GM12864 (cell line): ENCODE data around the gene ZNF222.

Experiments used
- DNase-seq: peaks from one replicate; pipeline ENCODE4 v3.0.0-alpha.2; 2011; ENCODE audit warnings: low read depth
- H3K4me3 ChIP-seq: 2 replicates; pipeline ENCODE4 v1.5.1; 2011; ENCODE audit warnings: mild to moderate bottlenecking, low read depth, low read length, control low read depth
- TF ChIP-seq, protein P1 (sequence below): IDR thresholded peaks from 2 replicates; pipeline ENCODE4 v1.5.1; 2011; ENCODE audit warnings: low read depth, mild to moderate bottlenecking, moderate library complexity, low read length, control low read depth, inconsistent platforms; ENCODE audit errors: missing control alignments

Gene ZNF222

DNA sequence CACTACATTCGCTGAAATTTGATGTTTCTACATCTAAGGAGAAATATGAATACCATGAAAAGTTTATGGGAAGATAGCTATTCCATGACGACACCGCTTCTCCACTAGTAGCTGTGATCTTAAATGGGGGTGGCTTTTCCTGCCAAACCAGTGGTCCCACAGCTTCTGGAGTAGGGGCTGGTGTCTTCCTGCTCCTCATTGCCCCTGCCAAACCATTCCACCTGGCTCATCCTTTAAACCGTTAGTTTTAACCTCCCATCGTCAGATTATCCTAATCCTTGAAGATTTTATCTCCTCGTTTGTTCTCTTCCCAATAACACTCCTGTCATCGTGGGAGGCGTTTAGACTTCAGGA is 23.0 kb upstream of the ZNF222 start:
- TF ChIP-seq, protein P1, sequence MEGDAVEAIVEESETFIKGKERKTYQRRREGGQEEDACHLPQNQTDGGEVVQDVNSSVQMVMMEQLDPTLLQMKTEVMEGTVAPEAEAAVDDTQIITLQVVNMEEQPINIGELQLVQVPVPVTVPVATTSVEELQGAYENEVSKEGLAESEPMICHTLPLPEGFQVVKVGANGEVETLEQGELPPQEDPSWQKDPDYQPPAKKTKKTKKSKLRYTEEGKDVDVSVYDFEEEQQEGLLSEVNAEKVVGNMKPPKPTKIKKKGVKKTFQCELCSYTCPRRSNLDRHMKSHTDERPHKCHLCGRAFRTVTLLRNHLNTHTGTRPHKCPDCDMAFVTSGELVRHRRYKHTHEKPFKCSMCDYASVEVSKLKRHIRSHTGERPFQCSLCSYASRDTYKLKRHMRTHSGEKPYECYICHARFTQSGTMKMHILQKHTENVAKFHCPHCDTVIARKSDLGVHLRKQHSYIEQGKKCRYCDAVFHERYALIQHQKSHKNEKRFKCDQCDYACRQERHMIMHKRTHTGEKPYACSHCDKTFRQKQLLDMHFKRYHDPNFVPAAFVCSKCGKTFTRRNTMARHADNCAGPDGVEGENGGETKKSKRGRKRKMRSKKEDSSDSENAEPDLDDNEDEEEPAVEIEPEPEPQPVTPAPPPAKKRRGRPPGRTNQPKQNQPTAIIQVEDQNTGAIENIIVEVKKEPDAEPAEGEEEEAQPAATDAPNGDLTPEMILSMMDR: no peak
- peak overlapping the region; percentile 78 for H3K4me3 ChIP-seq
- DNase-seq: no peak

DNA sequence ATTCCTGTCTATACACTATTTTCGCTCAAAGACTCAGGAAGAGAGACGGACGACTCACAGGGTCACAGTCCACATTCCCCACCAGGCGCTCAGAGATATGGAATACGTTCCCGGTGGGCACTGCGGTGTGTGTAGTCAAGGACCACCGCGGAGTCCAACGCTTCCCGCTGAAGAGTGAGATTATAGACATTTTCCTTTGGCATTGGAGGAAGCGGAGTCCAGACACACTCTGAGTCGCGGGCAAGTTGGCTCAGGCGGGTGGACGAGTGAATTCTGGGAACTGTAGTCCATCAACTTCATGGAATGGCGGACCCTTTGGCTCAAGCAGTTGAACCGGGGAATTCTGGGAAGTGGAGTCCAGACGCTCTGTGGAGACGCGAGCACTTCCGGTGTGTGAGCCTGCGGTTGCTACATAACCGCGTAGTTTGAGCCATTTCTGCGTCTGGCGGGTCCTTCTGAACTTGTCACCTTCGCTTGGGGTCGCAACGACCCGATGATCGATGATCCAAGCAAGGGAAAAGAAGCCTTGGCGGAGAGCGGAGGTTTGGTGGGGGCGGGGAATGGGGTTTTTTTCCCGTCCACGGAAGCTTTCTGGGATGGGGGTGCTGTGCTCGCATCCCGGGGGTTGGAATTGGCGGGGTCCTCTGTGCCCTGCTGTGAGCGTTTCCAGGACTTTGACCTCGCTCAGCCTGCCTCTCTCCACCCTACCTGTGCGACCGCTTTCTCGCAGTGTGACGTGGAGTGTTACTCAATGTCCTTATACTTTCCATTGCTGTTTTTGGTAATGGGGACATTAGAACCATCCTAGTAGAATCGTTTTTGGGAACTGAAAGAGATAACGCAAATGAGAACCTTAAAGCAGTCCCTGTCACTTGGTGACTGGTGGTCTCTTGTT is 22.4 kb upstream of the ZNF222 start, which contains the start of gene ZNF230:
Gene ZNF230, plus strand, starts transcription at position 392 of the 895 bp plus-strand sequence. CDS start 4,122 bp downstream, outside the sequence.
- H3K4me3 ChIP-seq: peak within 1 kb of the TSS; percentile 78
- DNase-seq: peak; percentile 96
- TF ChIP-seq, protein P1: no peak

DNA sequence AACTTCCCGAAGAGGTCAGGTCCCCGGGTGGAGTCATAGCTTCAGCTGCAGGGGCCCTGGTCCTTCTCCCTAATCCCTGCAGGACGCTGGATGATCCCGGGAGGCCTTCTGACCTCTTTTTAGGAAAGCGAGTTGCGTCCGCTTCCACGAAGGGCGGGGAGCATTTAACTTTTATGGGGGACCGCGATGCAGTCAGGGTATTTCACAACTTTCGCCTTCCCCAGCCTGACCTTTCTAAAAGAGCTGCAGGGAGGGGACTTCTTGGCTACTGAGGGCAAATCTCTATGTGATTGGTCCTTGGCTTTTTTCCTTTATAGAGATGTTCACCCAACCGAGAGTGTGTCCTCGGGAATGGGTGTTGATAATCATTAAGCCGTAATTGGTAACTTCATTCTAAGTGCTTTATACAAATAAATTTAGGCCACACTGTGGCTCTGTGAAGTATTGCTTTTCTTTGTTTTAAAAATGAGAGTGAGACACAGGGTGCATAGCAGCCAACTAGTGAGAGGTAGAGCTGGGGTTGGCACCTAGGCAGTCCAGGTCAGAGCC is 21.6 kb upstream of the ZNF222 start:
- no peak for DNase-seq
- TF ChIP-seq, protein P1: peak; percentile 22
- H3K4me3 ChIP-seq: peak overlapping the region; percentile 78

DNA sequence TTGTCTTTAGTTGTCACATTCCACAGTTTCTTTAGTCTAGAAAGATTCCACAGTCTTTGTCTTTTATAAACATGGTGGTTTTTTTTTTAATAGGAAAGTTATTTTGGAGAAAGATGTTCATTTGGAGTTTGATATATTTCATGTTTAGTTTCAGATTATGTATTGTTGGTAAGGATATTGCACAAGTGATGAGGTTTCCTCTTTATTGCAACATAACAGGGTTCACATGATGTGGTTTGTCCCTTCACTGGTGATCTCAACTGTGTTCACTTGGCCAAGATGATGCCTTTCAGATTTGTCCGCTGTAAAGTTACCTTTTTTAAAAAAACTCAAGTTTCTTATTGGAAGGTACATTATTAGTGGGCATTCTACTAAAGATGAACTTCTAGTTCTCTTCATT is 19.2 kb upstream of the ZNF222 start:
- TF ChIP-seq, protein P1: no peak
- no peak for DNase-seq
- H3K4me3 ChIP-seq: no peak overlapping the region

DNA sequence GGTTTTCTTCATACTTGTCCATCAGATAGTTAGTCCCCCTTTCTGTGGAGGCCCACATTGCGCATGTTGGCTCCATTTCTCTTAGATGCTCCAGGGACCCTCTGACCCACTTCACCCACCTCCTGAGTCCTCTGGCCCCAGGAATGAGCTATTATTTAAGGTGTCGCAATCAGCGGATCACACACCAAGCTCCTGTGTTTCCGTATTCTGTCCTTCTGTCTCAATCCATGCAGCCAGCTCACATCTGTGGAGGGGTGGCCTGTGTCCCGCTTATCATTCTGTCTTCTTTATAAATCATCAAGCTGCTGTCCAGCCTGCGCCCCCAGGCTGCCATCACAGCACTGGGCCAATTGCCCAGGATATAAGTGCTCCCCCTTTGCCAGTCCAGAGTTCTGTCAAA is 17.7 kb upstream of the ZNF222 start:
- TF ChIP-seq, protein P1: no peak
- DNase-seq: no peak
- H3K4me3 ChIP-seq: no peak overlapping the region

DNA sequence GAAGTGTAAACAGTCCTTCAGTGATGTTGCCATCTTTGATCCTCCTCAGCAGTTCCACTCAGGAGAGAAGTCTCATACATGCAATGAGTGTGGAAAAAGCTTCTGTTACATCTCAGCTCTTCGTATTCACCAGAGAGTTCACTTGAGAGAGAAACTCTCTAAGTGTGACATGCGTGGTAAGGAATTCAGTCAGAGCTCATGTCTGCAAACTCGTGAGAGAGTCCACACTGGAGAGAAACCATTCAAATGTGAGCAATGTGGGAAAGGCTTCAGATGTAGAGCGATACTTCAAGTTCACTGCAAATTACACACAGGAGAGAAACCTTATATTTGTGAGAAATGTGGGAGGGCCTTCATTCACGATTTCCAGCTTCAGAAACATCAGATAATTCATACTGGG is 14.7 kb upstream of the ZNF222 start:
- TF ChIP-seq, protein P1: no peak
- DNase-seq: no peak
- no peak overlapping the region for H3K4me3 ChIP-seq
